ENCODE data around the gene SLIT1. TPM values are rescaled to one million over a fixed set of nuclear protein-coding genes. Genes with fewer than 3 reads are reported as not detected.

Gene SLIT1
- total and polyA plus RNA-seq, 12 donors: 0.05 to 0.65 (median 0.15) TPM

DNA sequence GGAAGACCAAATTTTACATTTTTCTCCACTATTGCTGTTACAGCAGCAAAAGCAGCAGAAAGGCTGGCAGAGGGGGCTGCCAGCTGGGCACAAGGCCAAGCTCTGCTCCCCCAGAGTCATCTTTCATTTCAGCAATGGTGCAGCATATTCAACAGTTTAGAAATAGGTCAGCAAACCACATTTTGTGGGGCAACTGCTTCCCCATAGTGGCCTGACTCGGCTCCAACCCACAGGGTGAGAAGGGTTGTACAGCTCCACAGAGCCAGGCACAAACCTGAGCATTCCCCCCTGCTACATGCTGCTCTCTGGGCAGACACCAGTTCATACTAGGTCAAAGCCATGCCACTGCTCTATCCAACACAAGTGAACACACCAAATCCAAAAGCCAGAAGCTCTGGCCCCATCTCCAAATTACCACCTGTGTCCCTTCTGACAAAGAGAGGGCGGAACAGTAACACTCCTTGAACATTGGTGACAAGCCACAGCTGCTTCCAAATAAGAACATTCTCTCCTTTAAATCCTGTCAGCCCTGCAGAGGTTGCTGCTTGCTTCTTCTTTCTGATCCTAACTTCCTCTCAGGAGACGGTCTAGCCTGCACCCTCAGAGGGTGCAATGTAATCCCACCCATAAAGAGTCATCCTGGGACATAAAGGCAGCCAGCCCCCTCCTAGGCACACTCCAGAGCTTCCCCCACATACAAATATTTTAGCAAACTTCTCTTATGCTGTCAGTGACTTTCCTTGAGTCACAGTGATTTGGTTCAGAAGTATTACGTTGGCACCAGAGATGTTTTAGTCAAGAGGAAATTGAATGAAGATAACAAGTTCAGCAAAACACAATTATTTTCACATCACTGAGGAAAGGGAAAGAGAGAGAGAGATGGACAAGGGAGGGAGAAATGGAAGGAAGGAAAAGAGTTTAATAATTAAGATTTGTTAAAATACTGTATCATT lies 39.0 kb upstream of the SLIT1 start:
- Histone ChIP-seq H3K9me3 (replicated peaks in 1 of 3) (no peaks in the 10 kb centered on the region), H3K36me3 (replicated peaks in 1 of 2) (no peaks in the 10 kb centered on the region), H3K4me3 (no peak overlapping the region), H3K27me3 (no peaks in the 10 kb centered on the region), H3K4me1 (replicated peaks in 1 of 2) (no peaks in the 10 kb centered on the region), H3K27ac (no peak overlapping the region)
- intact Hi-C loops (cut with DNase I): no loop called here
- 73 to 82% (median 77%) methylated on average over 2 to 4 of the region's 4 CpGs for WGBS, 4 donors
- no peak for TF ChIP-seq POLR2A (IDR thresholded peaks at IDR 0.05)
- TF ChIP-seq, protein P1, sequence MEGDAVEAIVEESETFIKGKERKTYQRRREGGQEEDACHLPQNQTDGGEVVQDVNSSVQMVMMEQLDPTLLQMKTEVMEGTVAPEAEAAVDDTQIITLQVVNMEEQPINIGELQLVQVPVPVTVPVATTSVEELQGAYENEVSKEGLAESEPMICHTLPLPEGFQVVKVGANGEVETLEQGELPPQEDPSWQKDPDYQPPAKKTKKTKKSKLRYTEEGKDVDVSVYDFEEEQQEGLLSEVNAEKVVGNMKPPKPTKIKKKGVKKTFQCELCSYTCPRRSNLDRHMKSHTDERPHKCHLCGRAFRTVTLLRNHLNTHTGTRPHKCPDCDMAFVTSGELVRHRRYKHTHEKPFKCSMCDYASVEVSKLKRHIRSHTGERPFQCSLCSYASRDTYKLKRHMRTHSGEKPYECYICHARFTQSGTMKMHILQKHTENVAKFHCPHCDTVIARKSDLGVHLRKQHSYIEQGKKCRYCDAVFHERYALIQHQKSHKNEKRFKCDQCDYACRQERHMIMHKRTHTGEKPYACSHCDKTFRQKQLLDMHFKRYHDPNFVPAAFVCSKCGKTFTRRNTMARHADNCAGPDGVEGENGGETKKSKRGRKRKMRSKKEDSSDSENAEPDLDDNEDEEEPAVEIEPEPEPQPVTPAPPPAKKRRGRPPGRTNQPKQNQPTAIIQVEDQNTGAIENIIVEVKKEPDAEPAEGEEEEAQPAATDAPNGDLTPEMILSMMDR (IDR thresholded peaks at IDR 0.05): no peak
- no peak for DNase-seq

DNA sequence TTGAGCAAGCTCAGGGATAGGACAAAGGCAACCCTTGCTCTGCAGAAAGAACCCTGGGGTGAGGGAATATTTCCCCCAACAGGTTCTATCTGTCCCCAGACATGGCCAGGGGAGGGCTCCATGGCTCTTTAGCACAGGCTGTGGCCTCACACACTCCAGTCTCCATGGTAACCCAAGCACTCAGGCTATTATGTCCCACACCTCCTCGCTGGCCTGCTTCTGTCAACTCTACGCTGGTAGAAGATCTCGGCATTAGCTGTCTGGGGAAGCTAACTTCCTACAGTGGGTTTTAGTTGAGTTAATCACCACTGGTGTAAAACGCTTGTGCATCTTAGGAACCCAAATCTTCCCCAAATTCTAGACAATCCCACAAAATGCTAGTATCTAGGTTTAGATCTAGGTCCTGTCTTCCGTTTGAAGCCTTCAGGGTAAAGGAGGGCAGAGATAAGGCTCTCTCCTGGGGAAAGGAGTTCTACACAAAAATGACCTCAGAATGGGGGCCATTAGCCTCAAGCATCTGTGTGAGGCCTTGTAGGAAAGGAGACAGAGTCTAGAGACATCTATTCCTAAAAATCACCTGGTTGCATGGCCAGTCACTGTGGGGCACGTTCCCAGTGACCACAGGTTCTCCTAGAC lies 36.7 kb upstream of the SLIT1 start:
- no peaks in the 10 kb centered on the region for H3K9me3 ChIP-seq (replicated peaks in 1 of 3)
- no peak overlapping the region for H3K27ac ChIP-seq
- H3K36me3 ChIP-seq (replicated peaks in 1 of 2): no peaks in the 10 kb centered on the region
- intact Hi-C loops (cut with DNase I): no loop called here
- peak in 1 of 7 donors; percentile 74 for DNase-seq
- H3K27me3 ChIP-seq: no peaks in the 10 kb centered on the region
- no peak overlapping the region for H3K4me3 ChIP-seq
- H3K4me1 ChIP-seq (replicated peaks in 1 of 2): no peaks in the 10 kb centered on the region
- no peak for TF ChIP-seq POLR2A (IDR thresholded peaks at IDR 0.05)
- TF ChIP-seq, protein P1 (IDR thresholded peaks at IDR 0.05): no peak
- WGBS, 4 donors: 89 to 94% (median 91%) methylated on average over 6 of the region's 6 CpGs

GRCh38 chr10:97220355-97220754 lies 34.6 kb upstream of the SLIT1 start:
- H3K4me1 ChIP-seq (replicated peaks in 1 of 2): no peaks in the 10 kb centered on the region
- intact Hi-C loops (cut with DNase I): no loop called here
- TF ChIP-seq POLR2A (IDR thresholded peaks at IDR 0.05): no peak
- TF ChIP-seq, protein P1 (IDR thresholded peaks at IDR 0.05): no peak
- WGBS, 4 donors: 85 to 94% (median 91%) methylated on average over 3 of the region's 3 CpGs
- H3K27ac ChIP-seq: no peak overlapping the region
- no peaks in the 10 kb centered on the region for H3K36me3 ChIP-seq (replicated peaks in 1 of 2)
- no peak for DNase-seq
- no peaks in the 10 kb centered on the region for H3K27me3 ChIP-seq
- H3K9me3 ChIP-seq (replicated peaks in 1 of 3): no peaks in the 10 kb centered on the region
- H3K4me3 ChIP-seq: no peak overlapping the region

DNA sequence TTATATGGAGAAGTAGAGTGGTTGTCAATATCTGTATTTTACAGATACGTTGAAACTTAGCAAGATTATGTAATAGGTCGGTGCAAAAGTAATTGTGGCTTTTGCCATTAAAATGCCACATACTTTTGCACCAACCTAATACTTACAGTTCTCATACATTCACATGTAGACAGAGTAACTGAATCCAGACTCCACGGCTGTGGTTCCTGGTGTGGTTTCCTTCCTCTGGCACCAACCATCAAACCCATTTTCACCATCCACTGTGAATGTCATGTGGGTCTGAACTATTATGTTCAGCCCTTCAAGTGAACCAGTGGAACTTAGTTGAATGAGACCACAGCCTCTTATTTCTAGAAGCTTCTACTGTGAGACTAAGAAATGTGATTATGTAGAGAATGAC lies 31.5 kb upstream of the SLIT1 start:
- DNase-seq: no peak
- no peaks in the 10 kb centered on the region for H3K9me3 ChIP-seq (replicated peaks in 1 of 3)
- H3K4me1 ChIP-seq (replicated peaks in 1 of 2): no peaks in the 10 kb centered on the region
- no peak overlapping the region for H3K4me3 ChIP-seq
- H3K27ac ChIP-seq: no peak overlapping the region
- no peak for TF ChIP-seq POLR2A (IDR thresholded peaks at IDR 0.05)
- TF ChIP-seq, protein P1 (IDR thresholded peaks at IDR 0.05): no peak
- 67 to 81% (median 73%) methylated on average over 3 of the region's 3 CpGs for WGBS, 4 donors
- H3K27me3 ChIP-seq: no peaks in the 10 kb centered on the region
- no peaks in the 10 kb centered on the region for H3K36me3 ChIP-seq (replicated peaks in 1 of 2)
- intact Hi-C loops (cut with DNase I): loop anchor here in 1 of 2 donors (10.0 kb wide), 1 partner anchor 842 kb away; no protein-coding TSS in a partner anchor

All from adrenal gland (tissue), 12 donors.